Astrocyte (in vitro differentiated cells and primary cell): Measurements from ENCODE around the gene GLYATL1. TPM values are rescaled to one million over a fixed set of nuclear protein-coding genes. Genes with fewer than 3 reads are reported as not detected.

Experiments
- DNase-seq: peaks from one replicate; pipeline ENCODE4 v3.0.0-alpha.2; 2010; ENCODE audit warnings: low read depth
- FAIRE-seq: peaks from 2 replicates; lab custom pipeline; 2011; peaks lifted over from hg19 to GRCh38; lab: Jason Lieb, UNC
- H2AFZ ChIP-seq: 2 replicates; pipeline ENCODE4 v1.6.0; 2012; ENCODE audit warnings: low read depth, low read length, inconsistent platforms
- H3K27ac ChIP-seq: 2 replicates; pipeline ENCODE4 v1.5.1; 2011; ENCODE audit warnings: low read depth, low read length, inconsistent platforms
- H3K27me3 ChIP-seq: 2 replicates; pipeline ENCODE4 v1.6.0; 2011; ENCODE audit warnings: low read length, inconsistent platforms; ENCODE audit not compliant: insufficient read depth
- H3K36me3 ChIP-seq: 2 replicates; pipeline ENCODE4 v1.5.1; 2011; ENCODE audit warnings: low read length, inconsistent platforms; ENCODE audit not compliant: insufficient read depth
- H3K4me1 ChIP-seq: 2 replicates; pipeline ENCODE4 v1.5.1; 2011; ENCODE audit warnings: low read length, inconsistent platforms; ENCODE audit not compliant: insufficient read depth
- H3K4me2 ChIP-seq: 2 replicates; pipeline ENCODE4 v1.6.0; 2012; ENCODE audit warnings: low read length, inconsistent platforms
- H3K4me3 ChIP-seq: 2 replicates; pipeline ENCODE4 v1.5.1; 2011; ENCODE audit warnings: low read depth, mild to moderate bottlenecking, low read length, inconsistent platforms; ENCODE audit not compliant: insufficient read depth
- H3K79me2 ChIP-seq: 2 replicates; pipeline ENCODE4 v1.6.0; 2012; ENCODE audit warnings: mild to moderate bottlenecking, low read length, inconsistent platforms; ENCODE audit not compliant: insufficient read depth
- H3K9ac ChIP-seq: 2 replicates; pipeline ENCODE4 v1.6.0; 2012; ENCODE audit warnings: mild to moderate bottlenecking, low read length, inconsistent platforms
- H3K9me3 ChIP-seq: 2 replicates; pipeline ENCODE4 v1.5.1; 2012; ENCODE audit warnings: low read depth, mild to moderate bottlenecking, low read length, inconsistent platforms; ENCODE audit not compliant: insufficient read depth
- H4K20me1 ChIP-seq: 2 replicates; pipeline ENCODE4 v1.6.0; 2012; ENCODE audit warnings: low read length, inconsistent platforms; ENCODE audit not compliant: insufficient read depth
- H3K27ac Mint-ChIP-seq: one replicate; pipeline ENCODE4 v1.8.0; 2021; ENCODE audit warnings: mild to moderate bottlenecking, mixed read lengths; ENCODE audit not compliant: unreplicated experiment
- H3K27me3 Mint-ChIP-seq: one replicate; pipeline ENCODE4 v1.8.0; 2021; ENCODE audit warnings: low read depth, mixed read lengths; ENCODE audit not compliant: unreplicated experiment
- H3K36me3 Mint-ChIP-seq: one replicate; pipeline ENCODE4 v1.8.0; 2021; ENCODE audit warnings: low read depth, mixed read lengths; ENCODE audit not compliant: unreplicated experiment
- H3K4me1 Mint-ChIP-seq: one replicate; pipeline ENCODE4 v1.8.0; 2021; ENCODE audit warnings: low read depth, mixed read lengths; ENCODE audit not compliant: unreplicated experiment
- H3K4me3 Mint-ChIP-seq: one replicate; pipeline ENCODE4 v1.8.0; 2021; ENCODE audit warnings: mild to moderate bottlenecking, moderate library complexity, mixed read lengths; ENCODE audit not compliant: unreplicated experiment
- H3K9me3 Mint-ChIP-seq: one replicate; pipeline ENCODE4 v1.8.0; 2021; ENCODE audit warnings: mild to moderate bottlenecking, mixed read lengths; ENCODE audit not compliant: unreplicated experiment
- CTCF ChIP-seq: IDR thresholded peaks from 2 replicates; pipeline ENCODE4 v1.5.1; 2011; ENCODE audit warnings: low read depth, mild to moderate bottlenecking, inconsistent platforms, low read length, moderate library complexity; ENCODE audit not compliant: insufficient read depth
- EZH2 ChIP-seq: IDR thresholded peaks from 2 replicates; pipeline ENCODE4 v1.6.1; 2012; ENCODE audit warnings: mild to moderate bottlenecking, low read length, inconsistent platforms; ENCODE audit not compliant: insufficient read depth
- total RNA-seq: library from RNA; stranded (reverse); gene quantifications from 2 replicates; pipeline ENCODE4 v1.2.1, GENCODE V29; 2021

GLYATL1 gene
- total RNA-seq, 1 donor from 2014 or later, result not detected

- Mint-ChIP-seq H3K9me3 (peaks cover 2% of the 10 kb centered on the region), H3K36me3 (no peaks in the 10 kb centered on the region), H3K4me1 (peaks cover 13% of the 10 kb centered on the region), H3K27ac (peak overlapping the region; percentile 44), H3K4me3 (no peak overlapping the region), H3K27me3 (peaks cover 16% of the 10 kb centered on the region)
- no peaks in the 10 kb centered on the region for H3K9me3 ChIP-seq
- no peaks in the 10 kb centered on the region for H4K20me1 ChIP-seq
- H3K79me2 ChIP-seq, result no peaks in the 10 kb centered on the region
- FAIRE-seq (no peak), DNase-seq (peak; percentile 81)
- TF ChIP-seq CTCF (no peak), EZH2 (no peak)
- H2AFZ ChIP-seq, result peak overlapping the region; percentile 56
- H3K9ac ChIP-seq, result no peak overlapping the region
- no peak overlapping the region for H3K27ac ChIP-seq
- H3K36me3 ChIP-seq, result no peaks in the 10 kb centered on the region
- peaks cover 4% of the 10 kb centered on the region for H3K27me3 ChIP-seq
- no peaks in the 10 kb centered on the region for H3K4me1 ChIP-seq
- H3K4me2 ChIP-seq, result peak overlapping the region; percentile 75
- H3K4me3 ChIP-seq, result peak overlapping the region; percentile 17
Observed at GRCh38 chr11:58963551-58964104, 24.3 kb downstream of the GLYATL1 start.

GRCh38 chr11:58965246-58965985 lies 26.1 kb downstream of the GLYATL1 start:
- H3K4me2 ChIP-seq, result no peak overlapping the region
- H3K9me3 ChIP-seq, result no peaks in the 10 kb centered on the region
- H3K27me3 ChIP-seq, result peaks cover 4% of the 10 kb centered on the region
- H3K4me1 ChIP-seq, result no peaks in the 10 kb centered on the region
- no peak overlapping the region for H3K27ac ChIP-seq
- no peak overlapping the region for H3K4me3 ChIP-seq
- Mint-ChIP-seq H3K27me3 (peaks cover 19% of the 10 kb centered on the region), H3K36me3 (no peaks in the 10 kb centered on the region), H3K4me3 (no peak overlapping the region), H3K27ac (peak overlapping the region; percentile 30), H3K9me3 (peaks cover 2% of the 10 kb centered on the region), H3K4me1 (peaks cover 13% of the 10 kb centered on the region)
- H4K20me1 ChIP-seq, result no peaks in the 10 kb centered on the region
- no peaks in the 10 kb centered on the region for H3K36me3 ChIP-seq
- DNase-seq, result peak; percentile 22
- H2AFZ ChIP-seq, result no peak overlapping the region
- FAIRE-seq, result peak; percentile 23
- no peaks in the 10 kb centered on the region for H3K79me2 ChIP-seq
- H3K9ac ChIP-seq, result no peak overlapping the region
- TF ChIP-seq CTCF, result no peak
- no peak for TF ChIP-seq EZH2

GRCh38 chr11:58968251-58968711 lies 29.0 kb downstream of the GLYATL1 start:
- Mint-ChIP-seq H3K4me1 (peaks cover 13% of the 10 kb centered on the region), H3K4me3 (no peak overlapping the region), H3K36me3 (no peaks in the 10 kb centered on the region), H3K27me3 (peaks cover 19% of the 10 kb centered on the region), H3K27ac (no peak overlapping the region), H3K9me3 (peaks cover 2% of the 10 kb centered on the region)
- Histone ChIP-seq H3K9ac (no peak overlapping the region), H4K20me1 (no peaks in the 10 kb centered on the region), H3K79me2 (no peaks in the 10 kb centered on the region), H2AFZ (peak overlapping the region; percentile 56), H3K4me3 (no peak overlapping the region), H3K4me2 (peak overlapping the region; percentile 60), H3K36me3 (no peaks in the 10 kb centered on the region), H3K27ac (no peak overlapping the region), H3K4me1 (no peaks in the 10 kb centered on the region), H3K9me3 (no peaks in the 10 kb centered on the region), H3K27me3 (peaks cover 4% of the 10 kb centered on the region)
- DNase-seq (no peak), FAIRE-seq (no peak)
- TF ChIP-seq EZH2 (no peak), CTCF (no peak)
